Loucy (cell line): ENCODE data around the gene CRABP1.

Experiments
- EZH2phosphoT487 ChIP-seq: fragments of 200-600 bp; IDR thresholded peaks from 2 replicates; pipeline ENCODE4 v1.6.1; 2018; ENCODE audit warnings: antibody characterized with exemption, mild to moderate bottlenecking, moderate library complexity, borderline replicate concordance
- TF ChIP-seq, protein P1 (sequence below): fragments of 200-600 bp; sonication (generic); conservative IDR thresholded peaks from 2 replicates; pipeline ENCODE4 v1.5.1; 2014; ENCODE audit warnings: mild to moderate bottlenecking, antibody characterized with exemption, low read length

DNA sequence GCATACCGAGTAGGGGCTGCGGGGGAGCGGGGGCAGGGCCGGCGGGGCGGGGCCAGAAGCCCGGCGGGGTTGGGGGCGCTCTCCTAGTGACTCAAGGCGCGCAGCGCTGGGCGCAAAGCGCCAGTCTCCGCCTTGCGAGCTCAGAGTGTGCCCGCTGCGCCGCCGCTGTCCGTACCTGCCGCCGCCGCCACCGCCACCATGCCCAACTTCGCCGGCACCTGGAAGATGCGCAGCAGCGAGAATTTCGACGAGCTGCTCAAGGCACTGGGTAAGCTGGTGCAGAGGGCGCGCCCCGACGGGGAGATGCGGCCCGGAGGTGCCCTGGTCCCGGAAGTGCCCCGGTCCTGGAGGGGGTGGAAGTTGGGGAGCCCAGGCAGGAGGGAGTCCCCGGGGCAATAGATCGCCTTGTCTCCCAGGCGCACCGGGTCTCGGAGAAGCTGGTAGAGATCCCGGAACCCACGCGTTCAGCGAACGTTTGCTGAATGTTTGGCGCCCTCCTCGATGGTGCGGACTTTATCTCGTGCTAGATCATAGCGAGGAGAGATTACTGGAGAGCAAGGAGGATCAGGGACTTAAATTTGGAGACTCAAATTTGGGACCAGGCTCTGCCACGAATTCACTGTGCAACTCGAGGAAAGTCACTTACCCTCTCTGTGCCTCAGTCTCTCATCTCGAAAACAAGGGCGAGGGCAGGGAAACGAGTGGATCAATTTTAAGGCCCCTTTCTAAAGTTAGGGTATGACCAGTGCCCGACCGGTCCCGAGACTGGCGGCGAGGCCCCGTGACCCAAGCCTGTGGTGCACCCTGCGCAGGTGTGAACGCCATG is at the start of gene CRABP1:
- TF ChIP-seq, protein P1, sequence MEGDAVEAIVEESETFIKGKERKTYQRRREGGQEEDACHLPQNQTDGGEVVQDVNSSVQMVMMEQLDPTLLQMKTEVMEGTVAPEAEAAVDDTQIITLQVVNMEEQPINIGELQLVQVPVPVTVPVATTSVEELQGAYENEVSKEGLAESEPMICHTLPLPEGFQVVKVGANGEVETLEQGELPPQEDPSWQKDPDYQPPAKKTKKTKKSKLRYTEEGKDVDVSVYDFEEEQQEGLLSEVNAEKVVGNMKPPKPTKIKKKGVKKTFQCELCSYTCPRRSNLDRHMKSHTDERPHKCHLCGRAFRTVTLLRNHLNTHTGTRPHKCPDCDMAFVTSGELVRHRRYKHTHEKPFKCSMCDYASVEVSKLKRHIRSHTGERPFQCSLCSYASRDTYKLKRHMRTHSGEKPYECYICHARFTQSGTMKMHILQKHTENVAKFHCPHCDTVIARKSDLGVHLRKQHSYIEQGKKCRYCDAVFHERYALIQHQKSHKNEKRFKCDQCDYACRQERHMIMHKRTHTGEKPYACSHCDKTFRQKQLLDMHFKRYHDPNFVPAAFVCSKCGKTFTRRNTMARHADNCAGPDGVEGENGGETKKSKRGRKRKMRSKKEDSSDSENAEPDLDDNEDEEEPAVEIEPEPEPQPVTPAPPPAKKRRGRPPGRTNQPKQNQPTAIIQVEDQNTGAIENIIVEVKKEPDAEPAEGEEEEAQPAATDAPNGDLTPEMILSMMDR, result no peak
- TF ChIP-seq EZH2phosphoT487, result no peak
